SU-DHL-6 (cell line): ENCODE data around the gene AURKAIP1.

Source experiments
- H2AFZ ChIP-seq: fragments of 200-600 bp; sonication (generic); 2 replicates; pipeline ENCODE4 v1.6.1; 2014; ENCODE audit warnings: low read depth, mild to moderate bottlenecking, moderate library complexity, mixed read lengths, antibody characterized with exemption, low read length; ENCODE audit not compliant: severe bottlenecking
- H3F3A ChIP-seq: fragments of 200-600 bp; shearing (Covaris generic); 2 replicates; pipeline ENCODE4 v1.6.0; 2016; ENCODE audit warnings: antibody characterized with exemption, mild to moderate bottlenecking; ENCODE audit not compliant: insufficient read depth
- H3K27ac ChIP-seq: fragments of 200-600 bp; sonication (generic); 2 replicates; pipeline ENCODE4 v1.5.1; 2016; ENCODE audit warnings: low read depth, mild to moderate bottlenecking, low read length, moderate library complexity, mixed read lengths
- H3K27me3 ChIP-seq: fragments of 200-600 bp; sonication (generic), shearing (Covaris generic); 2 replicates; pipeline ENCODE4 v1.6.0; 2014; ENCODE audit warnings: mild to moderate bottlenecking, low read length
- H3K36me3 ChIP-seq: fragments of 200-600 bp; sonication (generic); 2 replicates; pipeline ENCODE4 v1.6.1; 2014; ENCODE audit warnings: mild to moderate bottlenecking, low read length, mixed read lengths
- H3K4me2 ChIP-seq: fragments of 300-600, 200-600 bp; shearing (Covaris generic), sonication (generic); 2 replicates; pipeline ENCODE4 v1.6.0; 2014; ENCODE audit warnings: low read length, low read depth, mild to moderate bottlenecking; ENCODE audit not compliant: poor library complexity, severe bottlenecking
- H3K4me3 ChIP-seq: fragments of 200-600 bp; sonication (generic); 2 replicates; pipeline ENCODE4 v1.5.1; 2014; ENCODE audit warnings: antibody characterized with exemption, low read length, mild to moderate bottlenecking, mixed read lengths; ENCODE audit not compliant: insufficient read depth, poor library complexity, severe bottlenecking
- H3K79me2 ChIP-seq: fragments of 200-600 bp; sonication (generic); 2 replicates; pipeline ENCODE4 v1.6.1; 2014; ENCODE audit warnings: mild to moderate bottlenecking, low read length, moderate library complexity; ENCODE audit not compliant: insufficient read depth
- H3K9ac ChIP-seq: fragments of 200-600 bp; sonication (generic); 2 replicates; pipeline ENCODE4 v1.7.0; 2014; ENCODE audit warnings: mild to moderate bottlenecking, low read length
- H3K9me2 ChIP-seq: fragments of 200-600 bp; sonication (generic); replicated peaks from 2 replicates; pipeline ENCODE4 v1.6.1; 2014; ENCODE audit warnings: low read length; ENCODE audit not compliant: insufficient read depth
- H3K9me3 ChIP-seq: fragments of 200-600 bp; sonication (generic); 2 replicates; pipeline ENCODE4 v1.6.1; 2014; ENCODE audit warnings: low read length, mixed read lengths; ENCODE audit not compliant: insufficient read depth
- H4K20me1 ChIP-seq: fragments of 200-600 bp; sonication (generic); 2 replicates; pipeline ENCODE4 v1.6.1; 2014; ENCODE audit warnings: low read depth, mild to moderate bottlenecking, antibody characterized with exemption, low read length, moderate library complexity, mixed read lengths
- CTCF ChIP-seq: fragments of 200-600 bp; sonication (generic); IDR thresholded peaks from one replicate; pipeline ENCODE4 v1.5.1; 2017; ENCODE audit warnings: antibody characterized with exemption, mild to moderate bottlenecking, low read length, moderate library complexity; ENCODE audit not compliant: insufficient read depth, poor library complexity, severe bottlenecking
- EZH2phosphoT487 ChIP-seq: fragments of 200-600 bp; sonication (generic), shearing (Covaris generic); conservative IDR thresholded peaks from 2 replicates; pipeline ENCODE4 v1.6.1; 2018; ENCODE audit warnings: mild to moderate bottlenecking, antibody characterized with exemption, low read length, moderate library complexity, mixed read lengths

Gene AURKAIP1

GRCh38 chr1:1327291-1327690 is 47.7 kb downstream of the AURKAIP1 start:
- H3F3A ChIP-seq, result no peaks in the 10 kb centered on the region; the same call in 1 of the 2 replicates
- H3K27me3 ChIP-seq, result no peaks in the 10 kb centered on the region
- no peak overlapping the region for H3K27ac ChIP-seq
- H2AFZ ChIP-seq, result no peak overlapping the region
- no peak overlapping the region for H3K4me3 ChIP-seq
- no peaks in the 10 kb centered on the region for H3K9me2 ChIP-seq
- TF ChIP-seq EZH2phosphoT487, result no peak
- TF ChIP-seq CTCF, result no peak
- H4K20me1 ChIP-seq, result no peaks in the 10 kb centered on the region; the same call in 1 of the 2 replicates
- no peak overlapping the region for H3K4me2 ChIP-seq
- H3K79me2 ChIP-seq, result peaks cover 24% of the 10 kb centered on the region
- no peaks in the 10 kb centered on the region for H3K9me3 ChIP-seq
- H3K9ac ChIP-seq, result no peak overlapping the region
- no peaks in the 10 kb centered on the region for H3K36me3 ChIP-seq

GRCh38 chr1:1326075-1326605 is 48.9 kb downstream of the AURKAIP1 start:
- peaks cover 35% of the 10 kb centered on the region for H3K79me2 ChIP-seq
- peak overlapping the region; percentile 96 for H3K4me3 ChIP-seq
- H3K27ac ChIP-seq, result peak overlapping the region; percentile 10; the same call in 1 of the 2 replicates

GRCh38 chr1:1325288-1326074 is 49.5 kb downstream of the AURKAIP1 start:
- no peaks in the 10 kb centered on the region for H3K27me3 ChIP-seq
- peak overlapping the region; percentile 83 for H2AFZ ChIP-seq
- H3K9ac ChIP-seq, result peak overlapping the region; percentile 99
- H3K4me3 ChIP-seq, result peak overlapping the region; percentile 96
- H4K20me1 ChIP-seq, result no peaks in the 10 kb centered on the region; the same call in 1 of the 2 replicates
- peak overlapping the region; percentile 89 for H3K4me2 ChIP-seq
- H3K27ac ChIP-seq, result peak overlapping the region; percentile 54
- no peaks in the 10 kb centered on the region for H3K36me3 ChIP-seq
- H3K9me2 ChIP-seq, result no peaks in the 10 kb centered on the region
- H3F3A ChIP-seq, result no peaks in the 10 kb centered on the region; the same call in 1 of the 2 replicates
- no peaks in the 10 kb centered on the region for H3K9me3 ChIP-seq
- no peak for TF ChIP-seq EZH2phosphoT487
- no peak for TF ChIP-seq CTCF
- peaks cover 42% of the 10 kb centered on the region for H3K79me2 ChIP-seq

More at GRCh38 chr1:1326075-1326605, 48.9 kb downstream of the AURKAIP1 start:
- H3K27me3 ChIP-seq, result no peaks in the 10 kb centered on the region
- no peaks in the 10 kb centered on the region for H3K9me3 ChIP-seq
- no peaks in the 10 kb centered on the region; the same call in 1 of the 2 replicates for H3F3A ChIP-seq
- no peaks in the 10 kb centered on the region for H3K36me3 ChIP-seq
- TF ChIP-seq EZH2phosphoT487, result no peak
- TF ChIP-seq CTCF, result no peak
- H2AFZ ChIP-seq, result no peak overlapping the region
- H4K20me1 ChIP-seq, result no peaks in the 10 kb centered on the region; the same call in 1 of the 2 replicates
- no peaks in the 10 kb centered on the region for H3K9me2 ChIP-seq
- H3K9ac ChIP-seq, result peak overlapping the region; percentile 99
- H3K4me2 ChIP-seq, result peak overlapping the region; percentile 89
